Measurements from ENCODE around the gene MYO16.
"Not testable (repeated sequence)": the region's sequence is repeated elsewhere in the genome, so short reads cannot be mapped to it uniquely, and the experiment has no call there.

Gene MYO16

DNA sequence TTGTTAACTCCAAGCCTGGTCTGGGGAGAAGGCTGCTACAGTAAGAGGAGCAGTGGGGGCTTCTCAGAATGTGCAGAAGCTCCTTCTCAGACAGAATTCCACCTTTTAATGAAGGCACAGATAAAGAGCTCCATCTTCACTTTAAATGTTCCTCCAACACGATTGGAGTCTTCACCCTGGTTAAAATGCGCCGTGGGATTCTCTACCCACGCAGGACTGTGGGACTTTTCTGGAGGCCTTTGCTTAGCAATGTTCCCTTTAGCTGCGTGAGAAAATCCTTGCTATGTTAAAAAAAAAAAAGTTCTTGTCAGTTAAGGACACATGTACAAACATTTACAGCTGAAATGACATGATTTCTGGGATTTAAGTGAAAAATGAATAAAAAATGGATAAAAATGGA is 546.3 kb downstream of the MYO16 start:
- DNase-seq (ENCODE audit: low spot score) = no peak
- FAIRE-seq = no peak

GRCh38 chr13:109180905-109181425 is 551.6 kb downstream of the MYO16 start:
- DNase-seq (ENCODE audit: low spot score) = no peak
- FAIRE-seq = no peak

DNA sequence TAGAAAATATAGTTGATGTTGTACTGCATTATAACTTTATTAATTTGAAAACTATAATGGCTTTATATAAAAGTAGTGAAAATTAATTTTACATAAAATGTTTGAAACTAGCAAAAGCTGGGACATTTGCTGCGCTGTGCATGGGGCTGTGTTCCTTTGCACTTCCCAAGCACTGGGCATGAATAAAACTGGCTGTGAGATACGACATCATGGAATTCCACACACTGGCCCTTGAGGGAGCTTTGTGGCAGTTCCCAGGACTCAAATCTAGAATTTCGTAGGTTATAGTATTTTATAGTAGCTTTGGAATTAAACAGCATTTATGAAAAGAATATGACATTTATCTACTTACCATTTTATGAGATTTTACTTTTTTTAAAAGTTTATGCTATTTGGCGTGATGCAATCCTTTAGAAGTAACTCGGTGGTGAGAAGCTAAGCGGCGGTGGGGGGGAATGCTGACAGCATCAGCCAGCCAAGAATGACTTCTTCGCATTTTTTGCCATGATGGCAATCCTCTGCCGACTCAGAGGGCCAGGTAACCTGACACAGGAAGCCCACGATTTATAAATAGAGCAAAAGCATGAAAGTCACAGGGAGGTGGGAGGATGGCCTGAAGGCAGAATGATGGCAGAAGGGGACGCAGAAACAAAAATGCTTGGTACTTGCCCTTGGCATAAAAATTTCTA is 553.5 kb downstream of the MYO16 start:
- DNase-seq (ENCODE audit: low spot score) (no peak), FAIRE-seq (no peak)

GRCh38 chr13:109191413-109191812 is 562.0 kb downstream of the MYO16 start:
- FAIRE-seq = no peak
- no peak for DNase-seq (ENCODE audit: low spot score)

GRCh38 chr13:109192306-109192705 is 562.9 kb downstream of the MYO16 start:
- DNase-seq (ENCODE audit: low spot score) (no peak), FAIRE-seq (no peak)

DNA sequence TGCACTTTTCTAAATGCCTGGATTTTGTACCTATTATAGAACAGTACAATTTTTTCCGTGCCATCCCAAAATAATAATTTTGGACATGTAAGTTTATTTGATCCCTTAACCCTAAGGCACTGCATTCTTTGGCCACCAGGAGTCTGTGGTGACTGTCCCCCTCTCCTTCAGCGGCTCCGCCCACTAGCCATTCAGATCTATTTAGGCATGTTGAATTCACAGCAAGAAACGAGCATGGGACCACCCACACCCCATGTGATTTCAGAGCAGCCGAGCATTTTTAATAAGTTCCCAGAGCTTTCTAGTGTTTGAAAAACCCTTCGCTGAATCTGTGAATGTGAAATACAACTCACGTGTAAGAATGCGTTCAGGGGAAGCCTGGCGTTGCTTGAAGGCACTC is 567.5 kb downstream of the MYO16 start:
- no peak for FAIRE-seq
- DNase-seq (ENCODE audit: low spot score) = no peak

- no peak for FAIRE-seq
- no peak for DNase-seq (ENCODE audit: low spot score)
Measured at GRCh38 chr13:109198585-109198984, 569.2 kb downstream of the MYO16 start.

DNA sequence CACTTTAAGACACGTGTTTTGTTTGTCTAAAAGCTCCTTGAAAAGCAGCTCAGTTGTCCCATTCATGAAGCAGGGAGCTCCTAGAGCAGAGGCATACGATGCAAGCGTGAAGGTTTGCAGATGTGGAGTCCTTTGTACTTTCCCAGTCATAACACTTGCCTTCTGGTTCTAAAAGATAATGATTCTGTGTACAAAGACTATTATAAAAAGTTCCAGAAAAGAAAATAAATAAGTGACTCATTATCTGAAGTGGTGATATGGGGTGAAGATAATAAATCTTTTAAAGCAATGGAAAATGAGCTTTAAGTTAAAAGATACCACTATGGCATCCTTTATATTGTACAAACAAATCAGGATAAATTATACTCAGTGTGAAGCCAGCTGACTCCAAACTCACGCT is 569.9 kb downstream of the MYO16 start:
- no peak for DNase-seq (ENCODE audit: low spot score)
- no peak for FAIRE-seq

GRCh38 chr13:109200556-109200955 is 571.1 kb downstream of the MYO16 start:
- DNase-seq (ENCODE audit: low spot score) = no peak
- FAIRE-seq = no peak

- no peak for FAIRE-seq
- DNase-seq (ENCODE audit: low spot score) = no peak
Measured at GRCh38 chr13:109203587-109203986, 574.2 kb downstream of the MYO16 start.

DNA sequence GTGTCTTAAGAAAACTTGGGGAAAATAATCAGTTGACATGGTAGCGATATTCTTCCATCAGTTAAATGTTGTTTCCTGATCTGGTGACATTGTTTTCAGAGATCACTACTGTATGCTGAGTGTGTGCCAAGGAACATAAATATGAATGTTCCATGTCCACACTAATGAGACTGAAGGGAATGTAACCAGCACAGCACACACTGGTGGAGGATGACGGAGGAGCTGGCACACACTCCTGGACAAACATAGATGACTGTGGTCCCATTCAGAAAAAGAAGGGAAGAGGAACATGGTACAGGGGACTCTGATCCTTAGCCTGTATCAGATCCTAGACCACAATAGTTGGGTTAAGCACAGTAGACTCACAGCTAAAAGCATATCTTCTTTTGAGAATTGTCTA is 574.8 kb downstream of the MYO16 start:
- FAIRE-seq (no peak), DNase-seq (ENCODE audit: low spot score) (no peak)

- no peak for FAIRE-seq
- no peak for DNase-seq (ENCODE audit: low spot score)
Measured at GRCh38 chr13:109204657-109205056, 575.2 kb downstream of the MYO16 start.

DNA sequence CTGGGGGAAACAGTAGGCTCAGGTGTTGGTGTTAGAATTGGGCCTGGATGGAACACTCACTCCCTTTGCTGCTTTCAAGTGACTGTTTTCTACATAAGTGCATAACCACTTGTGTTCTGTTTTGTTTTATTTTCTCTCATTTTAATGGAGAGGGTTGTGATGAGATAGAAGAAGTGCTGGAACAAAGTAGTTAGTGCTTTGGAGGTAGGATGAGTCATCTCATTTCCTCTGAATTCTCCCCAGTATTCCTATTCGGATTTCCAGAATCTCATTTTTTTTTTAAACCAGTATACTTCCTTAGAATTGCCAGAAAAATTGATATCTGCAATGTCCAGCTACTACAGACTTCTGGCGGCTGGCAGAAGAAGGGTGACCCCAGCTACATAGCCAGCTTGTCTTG is 575.9 kb downstream of the MYO16 start:
- FAIRE-seq = no peak
- no peak for DNase-seq (ENCODE audit: low spot score)

DNA sequence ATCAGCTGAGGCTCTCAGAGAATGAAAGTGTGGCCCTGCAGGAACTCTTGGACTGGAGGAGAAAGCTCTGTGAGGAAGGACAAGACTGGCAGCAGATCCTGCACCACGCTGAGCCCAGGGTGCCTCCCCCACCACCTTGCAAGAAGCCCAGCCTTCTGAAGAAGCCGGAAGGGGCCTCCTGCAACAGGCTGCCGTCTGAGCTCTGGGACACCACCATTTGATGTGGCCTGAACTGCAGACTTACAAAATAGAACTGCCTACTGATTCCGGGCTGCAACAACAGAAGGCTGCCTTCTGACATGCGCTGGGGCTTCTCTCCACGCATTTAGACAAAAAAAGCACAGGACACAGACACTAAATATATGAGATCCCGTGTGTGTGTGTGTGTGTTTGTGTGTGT is 577.2 kb downstream of the MYO16 start:
- DNase-seq (ENCODE audit: low spot score) (no peak), FAIRE-seq (no peak)

- no peak for FAIRE-seq
Measured at GRCh38 chr13:109207622-109208021, 578.2 kb downstream of the MYO16 start.

DNA sequence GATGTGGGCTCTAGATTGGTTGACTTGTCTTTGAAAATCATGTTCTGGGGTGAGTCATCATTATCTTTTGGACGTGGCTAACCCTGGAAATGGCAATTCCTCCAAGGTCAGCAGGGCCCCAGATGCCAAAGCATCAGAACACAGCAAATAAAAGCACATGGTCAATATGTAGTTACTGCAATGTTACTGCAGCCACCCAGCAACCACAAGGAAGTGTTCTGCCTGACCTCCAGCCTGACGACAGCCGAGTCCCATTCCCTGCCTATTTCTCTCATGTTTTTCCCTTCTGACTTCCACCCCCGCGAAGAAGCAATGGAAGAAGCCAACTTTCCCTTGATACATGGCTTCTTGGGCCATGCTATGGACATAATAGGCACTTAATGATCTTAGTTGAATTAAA is 579.1 kb downstream of the MYO16 start:
- no peak for DNase-seq (ENCODE audit: low spot score)
- FAIRE-seq = no peak

More at GRCh38 chr13:109207622-109208021, 578.2 kb downstream of the MYO16 start:
- no peak for DNase-seq (ENCODE audit: low spot score)

DNA sequence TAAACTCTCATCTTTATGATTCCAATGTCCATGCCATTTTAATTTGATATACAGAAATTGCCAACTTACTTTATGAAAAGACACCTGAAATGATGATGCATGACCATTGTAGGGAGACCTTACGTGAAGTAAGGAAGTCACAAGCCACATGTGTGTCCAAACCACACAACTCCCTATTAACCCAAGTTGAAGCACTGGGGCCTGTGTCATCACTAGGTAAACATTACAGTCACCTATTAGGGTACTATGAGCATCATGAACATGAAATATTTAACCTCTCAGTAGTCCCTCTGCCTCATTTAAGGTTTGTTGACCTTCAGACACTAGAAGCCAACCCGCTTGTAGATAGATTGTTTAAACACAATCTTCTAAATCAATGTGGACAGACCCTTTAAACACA is 580.1 kb downstream of the MYO16 start:
- DNase-seq (ENCODE audit: low spot score) = no peak
- FAIRE-seq = no peak

DNA sequence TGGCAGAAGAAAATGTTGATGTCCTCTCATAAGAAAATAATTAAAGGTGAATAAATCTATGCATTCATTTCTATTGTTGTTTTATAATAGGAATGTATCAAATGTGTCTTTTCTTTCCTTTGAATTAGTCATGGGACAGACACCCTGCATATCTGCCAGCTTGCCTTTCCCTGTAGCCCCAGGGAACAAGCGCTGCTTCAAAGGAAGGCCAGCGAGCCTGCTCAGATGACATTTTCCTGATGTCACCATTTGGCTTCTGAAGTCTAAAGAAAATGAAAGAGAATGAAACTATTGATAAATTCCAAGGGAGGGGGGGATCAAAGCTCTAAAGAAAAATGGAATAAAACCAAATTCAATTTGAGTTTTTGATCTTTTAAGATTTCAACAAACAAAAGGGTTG is 582.2 kb downstream of the MYO16 start:
- DNase-seq (ENCODE audit: low spot score) (no peak), FAIRE-seq (no peak)

- DNase-seq (ENCODE audit: low spot score) (no peak), FAIRE-seq (no peak)
Measured at GRCh38 chr13:109212650-109213049, 583.2 kb downstream of the MYO16 start.

- FAIRE-seq (no peak), DNase-seq (ENCODE audit: low spot score) (no peak)
Measured at GRCh38 chr13:109213714-109214113, 584.3 kb downstream of the MYO16 start.

- FAIRE-seq (no peak), DNase-seq (ENCODE audit: low spot score) (no peak)
Measured at GRCh38 chr13:109214393-109214792, 585.0 kb downstream of the MYO16 start.

GRCh38 chr13:109215377-109215776 is 586.0 kb downstream of the MYO16 start:
- FAIRE-seq = no peak

GRCh38 chr13:109217510-109217909 is 588.1 kb downstream of the MYO16 start:
- not testable (repeated sequence) for FAIRE-seq; DNase-seq (ENCODE audit: low spot score)

More at GRCh38 chr13:109215377-109215776, 586.0 kb downstream of the MYO16 start:
- DNase-seq (ENCODE audit: low spot score) = no peak
